DMS53 treated with DMSO at 0.1 percent for 48 hours (cell line): Measurements from ENCODE around the gene ZCRB1.
"Not testable (repeated sequence)": the region's sequence is repeated elsewhere in the genome, so short reads cannot be mapped to it uniquely, and the experiment has no call there.

Experiments
- DNase-seq: peaks from one replicate; lab custom pipeline; 2025; ENCODE audit not compliant: unreplicated experiment; lab: John Stamatoyannopoulos, UW

ZCRB1 gene

GRCh38 chr12:42330097-42330496, 4.2 kb upstream of the ZCRB1 start:
- not testable (repeated sequence) for DNase-seq

GRCh38 chr12:42327227-42327590, 1.3 kb upstream of the ZCRB1 start:
- no peak for DNase-seq

GRCh38 chr12:42326541-42327226, 790 bp upstream of the ZCRB1 start:
- DNase-seq = peak; percentile 77

GRCh38 chr12:42325326-42325652, 605 bp downstream of the ZCRB1 start:
- peak; percentile 72 for DNase-seq

- DNase-seq = no peak
These were observed 2.0 kb downstream of the ZCRB1 start for GRCh38 chr12:42323856-42324255.

GRCh38 chr12:42322567-42322966, 3.3 kb downstream of the ZCRB1 start:
- no peak for DNase-seq

- DNase-seq = no peak
These were observed 5.1 kb downstream of the ZCRB1 start for GRCh38 chr12:42320796-42321195.

GRCh38 chr12:42315108-42315507, 10.8 kb downstream of the ZCRB1 start:
- no peak for DNase-seq

GRCh38 chr12:42309996-42310395, 15.9 kb downstream of the ZCRB1 start:
- DNase-seq = no peak

GRCh38 chr12:42308390-42308789, 17.5 kb downstream of the ZCRB1 start:
- DNase-seq = no peak

GRCh38 chr12:42306297-42306696, 19.6 kb downstream of the ZCRB1 start:
- no peak for DNase-seq

- no peak for DNase-seq
These were observed 26.2 kb downstream of the ZCRB1 start for GRCh38 chr12:42299392-42300308.

GRCh38 chr12:42298887-42299286, 27.0 kb downstream of the ZCRB1 start:
- no peak for DNase-seq

- DNase-seq = peak; percentile 65
These were observed 29.3 kb downstream of the ZCRB1 start for GRCh38 chr12:42296503-42297109.

GRCh38 chr12:42291680-42292079, 34.2 kb downstream of the ZCRB1 start:
- no peak for DNase-seq

GRCh38 chr12:42288544-42288943, 37.4 kb downstream of the ZCRB1 start:
- DNase-seq = no peak

- no peak for DNase-seq
These were observed 39.2 kb downstream of the ZCRB1 start for GRCh38 chr12:42286741-42287140.

- DNase-seq = no peak
These were observed 40.5 kb downstream of the ZCRB1 start for GRCh38 chr12:42285431-42285830.

GRCh38 chr12:42284876-42285275, 41.0 kb downstream of the ZCRB1 start:
- DNase-seq = no peak

- DNase-seq = no peak
These were observed 41.7 kb downstream of the ZCRB1 start for GRCh38 chr12:42284157-42284556.

- DNase-seq = no peak
These were observed 42.2 kb downstream of the ZCRB1 start for GRCh38 chr12:42283739-42284138.

- DNase-seq = no peak
These were observed 43.6 kb downstream of the ZCRB1 start for GRCh38 chr12:42282294-42282693.
